GM21360 (cell line): ENCODE results near the gene MCOLN2.
"Not testable (repeated sequence)": the region's sequence is repeated elsewhere in the genome, so short reads cannot be mapped to it uniquely, and the experiment has no call there.

Source experiments
- ATAC-seq: cut with Tn5 transposase; IDR thresholded peaks from one replicate; pipeline ENCODE4 v1.9.1; 2021; ENCODE audit warnings: mild to moderate bottlenecking, moderate library complexity; ENCODE audit not compliant: unreplicated experiment

The MCOLN2 gene

GRCh38 chr1:84996846-84997666 is at the start of gene MCOLN2:
Gene MCOLN2 (minus strand): TSS chr1:84997113. CDS start chr1:84996872, 241 bp downstream.
- ATAC-seq: peak; percentile 37

- no peak for ATAC-seq
These were observed 45.5 kb upstream of the MCOLN2 start for GRCh38 chr1:85042413-85042812.

DNA sequence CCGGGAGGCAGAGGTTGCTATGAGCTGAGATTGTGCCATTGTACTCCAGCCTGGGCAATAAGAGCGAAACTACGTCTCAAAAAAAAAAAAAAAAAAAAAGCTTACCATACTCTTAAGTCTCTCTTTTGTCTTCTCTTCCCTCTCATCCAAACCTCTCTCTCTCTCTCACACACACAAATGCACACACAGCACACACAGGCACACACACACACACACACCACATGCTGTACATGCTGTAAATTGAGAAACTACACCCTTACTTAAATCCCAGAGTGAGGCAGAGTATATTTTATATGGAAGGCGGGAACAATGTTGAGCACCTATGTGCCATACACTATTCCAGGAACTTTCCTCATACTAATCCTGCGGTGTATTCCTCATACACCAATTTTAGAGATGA is 44.9 kb upstream of the MCOLN2 start:
- no peak for ATAC-seq

DNA sequence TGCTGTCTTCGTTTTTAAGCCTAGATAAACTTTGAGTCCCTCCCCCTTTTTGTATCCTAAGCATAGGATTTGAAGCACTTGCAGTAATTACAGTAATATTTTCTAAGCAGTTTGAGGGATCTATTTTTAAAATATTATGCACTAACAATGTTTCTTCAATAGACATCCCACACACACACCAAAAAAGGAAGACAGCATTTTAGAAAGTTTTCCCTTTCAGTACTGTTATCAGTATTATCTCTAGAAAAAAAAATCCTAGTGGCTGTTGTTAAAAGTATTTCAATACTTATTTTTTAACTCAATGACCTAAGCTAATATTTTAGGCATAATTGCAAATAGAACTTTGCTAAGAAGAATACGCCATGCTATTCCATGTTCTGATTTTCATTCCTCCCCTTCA is 36.3 kb upstream of the MCOLN2 start:
- ATAC-seq: no peak

GRCh38 chr1:85030536-85030935 is 33.6 kb upstream of the MCOLN2 start:
- no peak for ATAC-seq

- no peak for ATAC-seq
These were observed 31.2 kb upstream of the MCOLN2 start for GRCh38 chr1:85028151-85028550.

GRCh38 chr1:85027242-85027983 is 30.5 kb upstream of the MCOLN2 start:
- peak; percentile 79 for ATAC-seq

- ATAC-seq: no peak
These were observed 29.0 kb upstream of the MCOLN2 start for GRCh38 chr1:85025940-85026339.

DNA sequence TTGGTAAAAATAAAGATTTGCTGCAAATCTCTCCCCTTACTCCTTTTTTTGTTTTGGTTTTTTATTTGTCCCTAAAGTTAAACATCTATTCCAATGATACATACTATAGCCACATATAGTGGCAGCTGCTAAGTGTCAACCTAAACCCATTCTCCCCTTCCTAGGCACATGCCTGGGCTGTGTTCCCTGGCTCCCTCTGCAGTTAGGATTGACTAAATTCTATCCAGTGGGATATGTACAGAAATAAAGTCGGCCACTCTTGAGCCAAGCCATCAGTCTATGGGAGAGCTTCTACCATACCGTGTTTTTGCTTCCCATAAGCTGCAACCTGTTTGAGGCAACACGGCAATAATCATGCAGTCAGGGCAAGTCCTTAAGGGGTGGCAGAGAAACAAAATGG is 27.8 kb upstream of the MCOLN2 start:
- ATAC-seq: no peak

DNA sequence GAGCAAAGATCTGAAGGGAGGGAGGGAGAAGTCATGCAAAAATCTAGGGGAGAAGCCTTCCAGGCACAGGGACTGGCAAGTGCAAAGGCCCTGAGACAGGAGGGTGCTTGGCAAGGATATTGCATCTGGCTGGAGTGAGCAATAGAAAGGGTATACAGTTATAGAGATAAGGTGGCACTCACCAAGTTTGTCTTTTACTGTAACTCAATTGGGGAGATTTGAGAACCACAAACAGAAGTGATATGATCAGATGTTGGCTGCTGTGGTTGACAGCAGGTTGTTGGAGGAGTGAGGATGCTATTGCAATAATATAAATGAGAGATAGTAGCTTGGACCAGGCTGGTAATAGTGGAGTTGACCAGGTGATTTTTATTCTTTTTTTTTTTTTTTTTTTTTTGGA is 25.8 kb upstream of the MCOLN2 start:
- no peak for ATAC-seq

DNA sequence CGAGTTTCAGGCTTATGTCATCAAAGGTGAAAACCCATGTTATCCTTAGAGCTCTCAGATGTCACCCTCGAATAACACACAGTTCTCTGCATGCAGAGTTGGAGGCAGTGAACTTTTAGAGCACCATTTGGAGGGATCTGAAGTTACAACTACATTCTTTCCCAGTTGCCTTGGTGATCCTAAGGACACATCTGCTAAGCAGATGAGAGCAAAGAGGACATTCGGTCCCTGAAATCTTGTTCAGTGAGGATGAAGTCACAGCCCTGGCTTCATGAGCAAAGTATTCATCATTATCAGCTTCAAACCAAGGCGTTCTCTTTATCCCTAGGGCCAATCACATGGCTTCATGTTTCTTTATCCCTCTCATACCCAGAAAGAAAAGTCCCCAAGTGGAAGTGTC is 23.1 kb upstream of the MCOLN2 start:
- no peak for ATAC-seq

GRCh38 chr1:85015826-85016225 is 18.9 kb upstream of the MCOLN2 start:
- ATAC-seq: no peak

- ATAC-seq: not testable (repeated sequence)
These were observed 8.7 kb upstream of the MCOLN2 start for GRCh38 chr1:85005641-85006040.

- ATAC-seq: no peak
These were observed 4.8 kb upstream of the MCOLN2 start for GRCh38 chr1:85001742-85002141.

- ATAC-seq: no peak
These were observed 1.8 kb upstream of the MCOLN2 start for GRCh38 chr1:84998642-84999280.

DNA sequence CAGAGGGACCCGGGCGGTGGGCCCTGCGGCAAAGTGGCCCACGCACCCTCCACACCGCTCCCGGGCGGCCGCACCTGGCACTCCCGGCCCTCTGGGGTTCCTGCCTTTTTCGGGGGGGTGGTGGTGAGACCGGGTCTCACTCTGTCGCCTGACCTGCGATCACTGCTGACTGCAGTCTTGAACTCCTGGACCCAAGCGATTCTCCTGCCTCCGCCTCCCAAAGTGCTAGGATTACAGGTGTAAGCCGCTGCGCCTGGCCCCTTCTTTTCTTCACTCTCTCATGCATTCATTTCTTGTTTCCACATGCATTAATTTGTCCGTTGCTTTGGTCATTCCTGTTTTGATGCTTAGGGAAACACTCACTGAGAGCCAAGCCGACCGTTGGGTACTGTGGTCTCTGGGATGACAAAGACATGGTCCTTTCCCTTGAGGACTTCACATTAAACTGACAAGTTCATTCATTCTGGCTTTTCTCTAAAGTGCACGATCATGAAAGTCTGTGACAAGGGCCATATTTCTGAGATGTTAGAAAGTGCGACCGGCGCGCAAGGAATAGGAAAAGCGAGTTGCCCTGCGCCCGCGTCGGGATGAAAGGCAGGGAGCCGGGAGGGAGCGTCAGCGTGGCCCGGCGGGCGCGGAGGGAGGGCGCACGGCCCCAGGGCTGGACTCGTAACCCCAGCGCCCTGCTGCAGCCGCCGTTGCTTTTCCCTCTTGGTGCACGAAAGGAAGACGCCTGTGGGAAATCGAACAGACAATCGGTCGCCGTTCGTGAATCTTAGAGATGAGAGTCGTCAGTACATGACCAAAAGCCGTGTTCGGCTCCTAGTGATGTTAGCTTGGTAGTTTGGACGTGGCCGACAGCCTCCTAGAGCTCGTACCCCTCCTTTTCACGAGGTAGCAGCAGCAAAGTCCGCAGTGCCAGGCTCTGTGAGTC is 1.0 kb upstream of the MCOLN2 start:
- ATAC-seq: no peak

DNA sequence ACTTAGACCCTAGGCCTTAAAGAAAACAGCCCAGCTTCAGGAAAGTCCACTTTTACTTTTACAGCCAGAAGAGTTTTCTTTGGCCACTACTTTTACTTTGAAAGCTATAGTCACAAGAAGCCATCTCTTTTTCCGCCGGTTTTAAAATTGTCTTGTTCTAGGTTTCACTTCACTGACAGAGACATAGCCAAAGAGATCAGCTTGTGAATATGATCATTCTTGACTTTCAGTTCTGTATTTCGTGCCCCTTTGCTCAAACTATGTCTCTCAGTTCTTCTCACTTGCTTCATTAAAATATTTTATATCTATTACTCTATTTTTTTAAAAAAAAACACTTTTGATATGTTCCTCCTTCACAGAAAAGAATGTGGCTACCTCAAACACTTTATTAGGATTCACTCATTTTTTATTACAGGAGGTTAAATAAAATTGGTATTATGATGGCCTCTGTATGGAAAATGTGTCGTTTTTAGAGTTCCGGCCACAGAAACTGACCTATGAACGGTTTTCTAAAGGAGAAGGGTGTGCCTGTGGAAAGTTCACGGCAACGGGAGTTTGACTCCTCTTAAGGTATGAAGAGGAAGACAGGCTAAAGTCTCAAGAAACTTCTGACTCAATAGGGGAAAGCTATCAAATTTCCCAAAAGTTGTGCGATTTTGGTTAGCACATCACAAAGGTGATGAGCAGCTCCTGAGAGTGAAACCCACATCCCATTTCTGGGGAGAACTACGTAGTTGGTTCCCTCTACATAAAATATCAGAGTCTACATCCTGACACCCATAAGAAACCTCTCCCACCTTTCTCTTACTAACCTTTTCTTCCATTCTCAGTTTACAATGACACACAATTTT is 1.2 kb downstream of the MCOLN2 start:
- ATAC-seq: peak; percentile 39

DNA sequence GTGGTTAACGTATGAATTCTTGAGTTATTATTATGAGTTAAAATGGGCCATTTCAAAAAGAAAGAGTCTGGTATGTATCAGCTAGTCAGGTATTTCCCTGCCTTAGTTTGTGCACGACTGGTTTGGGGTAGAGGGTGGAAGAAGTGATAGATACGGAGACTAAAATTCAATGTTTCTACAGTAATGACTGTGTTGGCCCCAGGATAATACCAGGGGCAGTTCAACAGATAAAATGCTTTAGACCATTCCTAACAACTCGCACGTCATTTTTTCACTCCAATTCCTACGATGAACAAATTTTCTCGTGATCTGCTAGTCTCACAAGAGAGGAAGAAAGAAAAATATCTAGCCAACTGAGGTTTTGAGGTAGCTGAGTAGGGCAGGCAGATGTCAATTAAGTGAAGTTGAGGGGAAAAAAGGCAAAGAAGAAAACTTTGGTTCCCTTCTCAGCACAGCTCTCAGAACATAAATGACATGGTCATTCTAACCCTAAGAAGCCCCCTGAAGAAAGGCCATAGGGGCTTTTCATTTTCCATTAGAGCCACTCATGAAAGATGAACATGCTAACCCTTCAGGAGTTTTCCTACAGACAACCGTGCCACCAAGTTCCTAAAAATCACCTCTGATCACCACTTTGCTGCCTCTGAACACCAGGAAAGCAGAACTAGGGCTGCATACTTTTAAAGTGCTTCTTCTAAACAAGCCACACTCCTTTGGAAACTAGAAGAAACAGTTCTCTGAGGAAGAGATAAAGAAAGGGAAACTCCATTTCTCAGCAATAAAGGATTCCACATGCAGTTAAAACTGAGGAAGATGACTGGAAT is 5.6 kb downstream of the MCOLN2 start:
- no peak for ATAC-seq

DNA sequence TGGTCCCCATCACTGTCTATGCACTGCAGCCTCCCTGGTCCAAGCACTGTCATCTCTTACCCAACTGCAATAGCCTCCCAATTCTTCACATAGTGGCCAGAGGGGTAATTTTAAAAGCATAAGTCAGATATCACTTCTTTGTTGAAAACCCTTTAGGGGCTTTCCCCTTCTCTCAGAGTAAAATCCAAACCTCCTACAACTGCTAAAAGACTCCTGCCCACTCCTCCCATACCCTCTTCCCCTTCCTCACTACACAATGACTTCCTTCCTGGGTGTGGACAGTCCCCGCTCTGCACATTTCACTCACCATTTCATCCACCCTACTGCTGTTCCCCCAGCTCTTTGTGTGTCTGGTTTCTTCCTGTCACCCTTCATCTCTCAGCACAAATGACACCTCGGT is 8.3 kb downstream of the MCOLN2 start:
- peak; percentile 76 for ATAC-seq
